Subcutaneous abdominal adipose tissue (tissue), 5 donors: ENCODE data around the gene BTBD17.

Source experiments
- H3K27ac ChIP-seq: one replicate; pipeline ENCODE4 v1.7.0; 2013; ENCODE audit warnings: low read depth, mild to moderate bottlenecking, inconsistent platforms, low read length, moderate library complexity
- H3K27me3 ChIP-seq, 5 donors: one replicate each; pipeline ENCODE4 v1.7.0; 2013; ENCODE audit warnings: low read length in 5 of 5, inconsistent platforms in 1 of 5; ENCODE audit not compliant: control insufficient read depth in 5 of 5, insufficient read depth in 4 of 5
- H3K36me3 ChIP-seq, 5 donors: one replicate each; pipeline ENCODE4 v1.7.0; 2013; ENCODE audit warnings: low read length in 5 of 5; ENCODE audit not compliant: control insufficient read depth in 5 of 5, insufficient read depth in 5 of 5
- H3K4me1 ChIP-seq, 5 donors: one replicate each; pipeline ENCODE4 v1.7.0; 2013; ENCODE audit warnings: low read length in 5 of 5, mild to moderate bottlenecking in 3 of 5, moderate library complexity in 1 of 5; ENCODE audit not compliant: control insufficient read depth in 5 of 5, insufficient read depth in 5 of 5
- H3K4me3 ChIP-seq, 5 donors: one replicate each; pipeline ENCODE4 v1.7.0; 2013; ENCODE audit warnings: low read length in 5 of 5, low read depth in 1 of 5
- H3K9ac ChIP-seq, 5 donors: one replicate each; pipeline ENCODE4 v1.7.0; 2013; ENCODE audit warnings: low read length in 5 of 5, mild to moderate bottlenecking in 4 of 5, moderate library complexity in 3 of 5
- H3K9me3 ChIP-seq, 5 donors: one replicate each; pipeline ENCODE4 v1.7.0; 2013; ENCODE audit warnings: low read length in 5 of 5; ENCODE audit not compliant: control insufficient read depth in 5 of 5
- donor health status: healthy.
- donor health status: healthy.
- donor health status: healthy.
- donor health status: healthy.
- donor health status: healthy.

The BTBD17 gene

GRCh38 chr17:74373838-74374606 is 12.4 kb upstream of the BTBD17 start:
- Histone ChIP-seq H3K9ac (peak overlapping the region in 2 of 5 donors; percentile 13 to 36), H3K36me3 (no peaks in the 10 kb centered on the region), H3K9me3 (no peaks in the 10 kb centered on the region), H3K27ac (no peak overlapping the region), H3K27me3 (peaks cover 0 to 5% (median 1%) of the 10 kb centered on the region in 5 donors), H3K4me3 (no peak overlapping the region), H3K4me1 (peaks cover 0 to 15% (median 2%) of the 10 kb centered on the region in 5 donors)

GRCh38 chr17:74372426-74372825 is 10.8 kb upstream of the BTBD17 start:
- H3K9ac ChIP-seq: no peak overlapping the region
- no peaks in the 10 kb centered on the region for H3K36me3 ChIP-seq
- no peak overlapping the region for H3K4me3 ChIP-seq
- no peaks in the 10 kb centered on the region for H3K9me3 ChIP-seq
- H3K4me1 ChIP-seq: peaks cover 5 to 25% (median 9%) of the 10 kb centered on the region in 5 donors
- H3K27ac ChIP-seq: no peak overlapping the region
- H3K27me3 ChIP-seq: peaks cover 0 to 11% (median 7%) of the 10 kb centered on the region in 5 donors

GRCh38 chr17:74371653-74372147 is 10.0 kb upstream of the BTBD17 start:
- H3K4me1 ChIP-seq: peaks cover 5 to 25% (median 9%) of the 10 kb centered on the region in 5 donors
- H3K36me3 ChIP-seq: no peaks in the 10 kb centered on the region
- no peaks in the 10 kb centered on the region for H3K9me3 ChIP-seq
- H3K27me3 ChIP-seq: peaks cover 0 to 12% (median 7%) of the 10 kb centered on the region in 5 donors
- H3K4me3 ChIP-seq: no peak overlapping the region
- H3K9ac ChIP-seq: no peak overlapping the region
- H3K27ac ChIP-seq: no peak overlapping the region

GRCh38 chr17:74369665-74370490 is 8.2 kb upstream of the BTBD17 start:
- no peaks in the 10 kb centered on the region for H3K36me3 ChIP-seq
- no peak overlapping the region for H3K4me3 ChIP-seq
- no peak overlapping the region for H3K27ac ChIP-seq
- H3K4me1 ChIP-seq: peaks cover 5 to 25% (median 9%) of the 10 kb centered on the region in 5 donors
- no peak overlapping the region for H3K9ac ChIP-seq
- peaks cover 2 to 14% (median 7%) of the 10 kb centered on the region in 5 donors for H3K27me3 ChIP-seq
- H3K9me3 ChIP-seq: no peaks in the 10 kb centered on the region

GRCh38 chr17:74369221-74369620 is 7.6 kb upstream of the BTBD17 start:
- no peak overlapping the region for H3K9ac ChIP-seq
- H3K4me3 ChIP-seq: peak overlapping the region in 1 of 5 donors; percentile 26
- no peaks in the 10 kb centered on the region for H3K36me3 ChIP-seq
- H3K4me1 ChIP-seq: peaks cover 5 to 23% (median 9%) of the 10 kb centered on the region in 5 donors
- H3K9me3 ChIP-seq: no peaks in the 10 kb centered on the region
- peaks cover 2 to 14% (median 7%) of the 10 kb centered on the region in 5 donors for H3K27me3 ChIP-seq
- no peak overlapping the region for H3K27ac ChIP-seq

GRCh38 chr17:74368341-74369081 is 6.8 kb upstream of the BTBD17 start:
- Histone ChIP-seq H3K27ac (no peak overlapping the region), H3K9ac (no peak overlapping the region)

GRCh38 chr17:74367206-74367605 is 5.5 kb upstream of the BTBD17 start, which contains the start of gene GPR142:
GPR142 (plus strand) TSS chr17:74367506; CDS start chr17:74369541, 2,035 bp downstream.
- peaks cover 5 to 18% (median 9%) of the 10 kb centered on the region in 5 donors for H3K4me1 ChIP-seq
- H3K4me3 ChIP-seq: no peak within 1 kb of the TSS

More at GRCh38 chr17:74368341-74369081, 6.8 kb upstream of the BTBD17 start:
- Histone ChIP-seq H3K36me3 (no peaks in the 10 kb centered on the region), H3K4me3 (peak overlapping the region in 1 of 5 donors; percentile 26), H3K9me3 (no peaks in the 10 kb centered on the region), H3K4me1 (peaks cover 5 to 18% (median 9%) of the 10 kb centered on the region in 5 donors), H3K27me3 (peaks cover 2 to 14% (median 7%) of the 10 kb centered on the region in 5 donors)

GRCh38 chr17:74362810-74363498 is 1.3 kb upstream of the BTBD17 start:
- Histone ChIP-seq H3K4me1 (peaks cover 0 to 5% (median under 1%) of the 10 kb centered on the region in 5 donors), H3K9ac (no peak overlapping the region), H3K4me3 (no peak overlapping the region), H3K27me3 (peaks cover 35 to 49% (median 42%) of the 10 kb centered on the region in 5 donors), H3K27ac (no peak overlapping the region), H3K9me3 (no peaks in the 10 kb centered on the region), H3K36me3 (no peaks in the 10 kb centered on the region)

More at GRCh38 chr17:74367206-74367605, 5.5 kb upstream of the BTBD17 start, which contains the start of gene GPR142:
- no peaks in the 10 kb centered on the region for H3K9me3 ChIP-seq
- peaks cover 8 to 20% (median 15%) of the 10 kb centered on the region in 5 donors for H3K27me3 ChIP-seq
- no peak within 1 kb of the TSS for H3K9ac ChIP-seq
- no peaks in the 10 kb centered on the region for H3K36me3 ChIP-seq
- no peak within 1 kb of the TSS for H3K27ac ChIP-seq

- H3K9ac ChIP-seq: no peak overlapping the region
- H3K4me1 ChIP-seq: peaks cover 0 to 11% (median 5%) of the 10 kb centered on the region in 5 donors
- no peaks in the 10 kb centered on the region for H3K9me3 ChIP-seq
- no peak overlapping the region for H3K4me3 ChIP-seq
- H3K36me3 ChIP-seq: no peaks in the 10 kb centered on the region
- no peak overlapping the region for H3K27ac ChIP-seq
- peaks cover 45 to 57% (median 51%) of the 10 kb centered on the region in 5 donors for H3K27me3 ChIP-seq
Measured at GRCh38 chr17:74362069-74362405, 369 bp upstream of the BTBD17 start.
